Measurements from ENCODE around the gene HOXD4.

DNA sequence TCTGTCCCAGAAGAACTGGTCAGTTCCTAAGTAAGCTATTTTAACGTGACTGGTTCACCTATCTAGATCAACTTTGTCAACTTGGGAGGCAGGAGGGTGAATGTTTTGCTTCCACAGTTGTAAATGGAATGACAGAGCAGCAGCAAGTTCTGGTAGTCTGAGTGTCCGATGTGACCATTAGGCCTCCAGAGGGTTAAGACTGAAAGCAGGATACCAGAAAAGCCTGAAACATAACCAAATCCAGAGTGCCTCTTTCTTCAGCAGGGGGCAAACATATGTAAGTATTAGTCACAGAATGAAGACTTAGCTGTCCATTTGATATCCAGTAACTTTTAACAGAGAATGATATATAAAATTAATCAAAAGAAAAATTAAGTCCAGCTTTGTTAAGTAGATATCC lies 14.9 kb downstream of the HOXD4 start:
- TF ChIP-seq EZH2 (IDR thresholded peaks at IDR 0.05; ENCODE audit: insufficient read depth, poor library complexity, severe bottlenecking) (no peak), EZH2phosphoT487 (IDR thresholded peaks at IDR 0.05; ENCODE audit: insufficient read depth, low read depth) (no peak)
